GM21447 (cell line): Measurements from ENCODE around the gene JARID2.
A peak's percentile ranks its signal among the peaks of the same experiment; 100 is the strongest.

Source experiments
- ATAC-seq: cut with Tn5 transposase; IDR thresholded peaks from one replicate; pipeline ENCODE4 v1.9.1; 2021; ENCODE audit not compliant: unreplicated experiment

The JARID2 gene

GRCh38 chr6:15515660-15516375 is 269.9 kb downstream of the JARID2 start:
- no peak for ATAC-seq

GRCh38 chr6:15516378-15516777 is 270.5 kb downstream of the JARID2 start:
- no peak for ATAC-seq

GRCh38 chr6:15516923-15517560 is 271.2 kb downstream of the JARID2 start:
- no peak for ATAC-seq

- ATAC-seq, result no peak
Measured at GRCh38 chr6:15517600-15517999, 271.7 kb downstream of the JARID2 start.

GRCh38 chr6:15518057-15518456 is 272.2 kb downstream of the JARID2 start:
- ATAC-seq, result no peak

GRCh38 chr6:15518878-15519277 is 273.0 kb downstream of the JARID2 start:
- no peak for ATAC-seq

GRCh38 chr6:15519681-15520080 is 273.8 kb downstream of the JARID2 start:
- ATAC-seq, result no peak

- ATAC-seq, result no peak
Measured at GRCh38 chr6:15520626-15521203, 274.8 kb downstream of the JARID2 start.

- no peak for ATAC-seq
Measured at GRCh38 chr6:15521582-15521981, 275.7 kb downstream of the JARID2 start.

- no peak for ATAC-seq
Measured at GRCh38 chr6:15522026-15522425, 276.2 kb downstream of the JARID2 start.

GRCh38 chr6:15522427-15522826 is 276.6 kb downstream of the JARID2 start:
- no peak for ATAC-seq

- ATAC-seq, result no peak
Measured at GRCh38 chr6:15522856-15523529, 277.1 kb downstream of the JARID2 start.

- no peak for ATAC-seq
Measured at GRCh38 chr6:15523679-15524630, 278.1 kb downstream of the JARID2 start.

- no peak for ATAC-seq
Measured at GRCh38 chr6:15524861-15525401, 279.1 kb downstream of the JARID2 start.

GRCh38 chr6:15526212-15526701 is 280.4 kb downstream of the JARID2 start:
- ATAC-seq, result peak; percentile 57

GRCh38 chr6:15527838-15528617 is 282.2 kb downstream of the JARID2 start:
- ATAC-seq, result no peak

GRCh38 chr6:15528870-15529269 is 283.0 kb downstream of the JARID2 start:
- no peak for ATAC-seq

- no peak for ATAC-seq
Measured at GRCh38 chr6:15530411-15530810, 284.5 kb downstream of the JARID2 start.

- ATAC-seq, result no peak
Measured at GRCh38 chr6:15531973-15532372, 286.1 kb downstream of the JARID2 start.
